Right lobe of liver (tissue), 6 donors: ENCODE results near the gene TWIST2. TPM values are rescaled to one million over a fixed set of nuclear protein-coding genes. Genes with fewer than 3 reads are reported as not detected.

Experiments used
- ATAC-seq, 4 donors: fragments of 200-7000 bp; cut with Tn5 transposase; one replicate each; pipeline ENCODE4 v1.9.1; 2020; ENCODE audit warnings: mild to moderate bottlenecking in 4 of 4, moderate library complexity in 4 of 4
- DNase-seq, 3 donors: peaks; one replicate each; pipeline ENCODE4 v3.0.0-alpha.2; 2020
- H3K27ac ChIP-seq, 3 donors: fragments of 200-600 bp; one replicate each; pipeline ENCODE4 v1.8.0; 2022
- H3K27me3 ChIP-seq, 2 donors: fragments of 200-600 bp; one replicate each; pipeline ENCODE4 v1.8.0; 2022
- H3K36me3 ChIP-seq, 4 donors: fragments of 200-600 bp; sonication (generic) in 1 of 4; one replicate each; pipeline versions ENCODE4 v1.5.1 to v1.8.0; 2017 to 2022; ENCODE audit warnings: control low read depth in 1 of 4
- H3K4me1 ChIP-seq, 4 donors: fragments of 200-600 bp; sonication (generic) in 1 of 4; one replicate each; pipeline versions ENCODE4 v1.5.1 to v1.8.0; 2017 to 2022; ENCODE audit warnings: control low read depth in 1 of 4
- H3K4me3 ChIP-seq, 3 donors: fragments of 200-600 bp; one replicate each; pipeline ENCODE4 v1.8.0; 2022
- H3K9me3 ChIP-seq, 4 donors: fragments of 200-600 bp; sonication (generic) in 1 of 4; one replicate each; pipeline versions ENCODE4 v1.5.1 to v1.8.0; 2017 to 2022; ENCODE audit warnings: control low read depth in 1 of 4
- CTCF ChIP-seq, 4 donors: fragments of 200-600 bp in 3 of 4; fragments of 450-650 bp in 1 of 4; IDR thresholded peaks; one replicate each; pipeline versions ENCODE4 v1.5.1 to v1.8.0; 2016 to 2022; ENCODE audit warnings: antibody characterized with exemption in 4 of 4, mild to moderate bottlenecking in 2 of 4
- POLR2A ChIP-seq: fragments of 450-650 bp; IDR thresholded peaks from one replicate; pipeline ENCODE4 v1.6.1; 2017; ENCODE audit warnings: antibody characterized with exemption, mild to moderate bottlenecking
- WGBS: methylation state at CpG from one replicate; pipeline ENCODE4 v1.1.6; 2018; ENCODE audit warnings: low coverage, low lambda C conversion rate; ENCODE audit not compliant: insufficient coverage; ENCODE audit errors: missing lambda C conversion rate; 5-methylcytosine and 5-hydroxymethylcytosine counted together
- intact Hi-C, 2 donors: fragments of 100-400 bp; cut with DNase I; formaldehyde crosslinking; loops; one replicate each; pipeline versions ENCODE4 v1.11.2 to v1.14.1; 2022
- total RNA-seq, 6 experiments: library from RNA; depleted of rRNA in 2 of 6; stranded (reverse); fragments of >200 nt in 2 of 6; fragmentation: NEBNext Ultra II Directional in 3 of 6; extraction: Animal tissue kit (Norgen Biotek cat#: 25700) in 3 of 6; gene quantifications; one replicate each; pipeline versions ENCODE4 v1.1.0 to v1.2.4, GENCODE V29; 2016 to 2023
- donor health status: DM: no; HTN: yes; CAD: no.
- donor health status: DM: no; HTN: no; CAD: no.
- donor health status: DM: no; HTN: no; CAD: no.
- donor health status: DM: no; HTN: yes; CAD: no.
- donor health status: DM: no; HTN: yes; CAD: no.

Gene TWIST2
- total RNA-seq, 6 experiments from 2014 or later, result 0.15 to 0.56 (median 0.18) TPM; not detected in 3

GRCh38 chr2:238901461-238902057, 53.7 kb downstream of the TWIST2 start:
- intact Hi-C loops, result no loop called here
- H3K9me3 ChIP-seq, result no peaks in the 10 kb centered on the region
- peak in 1 of 3 donors; percentile 41 for DNase-seq
- 78% methylated on average over 7 of the region's 14 CpGs for WGBS
- no peak for TF ChIP-seq POLR2A
- TF ChIP-seq CTCF (IDR thresholded peaks at IDR 0.05), result no peak
- H3K27me3 ChIP-seq, result no peaks in the 10 kb centered on the region
- ATAC-seq, result no peak
- H3K4me1 ChIP-seq, result no peaks in the 10 kb centered on the region
- no peaks in the 10 kb centered on the region for H3K36me3 ChIP-seq
- H3K4me3 ChIP-seq, result no peak overlapping the region
- H3K27ac ChIP-seq, result no peak overlapping the region

- ATAC-seq (no peak), DNase-seq (no peak)
- TF ChIP-seq POLR2A (no peak), CTCF (IDR thresholded peaks at IDR 0.05) (no peak)
- Histone ChIP-seq H3K4me1 (no peaks in the 10 kb centered on the region), H3K36me3 (no peaks in the 10 kb centered on the region), H3K27ac (no peak overlapping the region), H3K27me3 (no peaks in the 10 kb centered on the region), H3K4me3 (no peak overlapping the region), H3K9me3 (no peaks in the 10 kb centered on the region)
- WGBS, result 57% methylated on average over 2 of the region's 2 CpGs
- intact Hi-C loops, result no loop called here
Measured at GRCh38 chr2:238902285-238902684, 54.4 kb downstream of the TWIST2 start.

GRCh38 chr2:238903141-238903540, 55.3 kb downstream of the TWIST2 start:
- intact Hi-C loops, result no loop called here
- Histone ChIP-seq H3K27me3 (no peaks in the 10 kb centered on the region), H3K9me3 (no peaks in the 10 kb centered on the region), H3K4me1 (no peaks in the 10 kb centered on the region), H3K27ac (no peak overlapping the region), H3K4me3 (no peak overlapping the region), H3K36me3 (no peaks in the 10 kb centered on the region)
- WGBS, result 100% methylated on average over 2 of the region's 2 CpGs
- ATAC-seq, result no peak
- no peak for TF ChIP-seq POLR2A
- TF ChIP-seq CTCF (IDR thresholded peaks at IDR 0.05), result no peak
- no peak for DNase-seq

- DNase-seq, result no peak
- 73% methylated on average over 3 of the region's 3 CpGs for WGBS
- Histone ChIP-seq H3K27ac (no peak overlapping the region), H3K36me3 (no peaks in the 10 kb centered on the region), H3K4me3 (no peak overlapping the region), H3K4me1 (no peaks in the 10 kb centered on the region), H3K27me3 (no peaks in the 10 kb centered on the region), H3K9me3 (no peaks in the 10 kb centered on the region)
- TF ChIP-seq POLR2A, result no peak
- TF ChIP-seq CTCF (IDR thresholded peaks at IDR 0.05), result no peak
- intact Hi-C loops, result no loop called here
- no peak for ATAC-seq
Measured at GRCh38 chr2:238904177-238904576, 56.3 kb downstream of the TWIST2 start.

- DNase-seq (no peak), ATAC-seq (no peak)
- H3K4me3 ChIP-seq, result no peak overlapping the region
- H3K27ac ChIP-seq, result no peak overlapping the region
- H3K36me3 ChIP-seq, result no peaks in the 10 kb centered on the region
- no peaks in the 10 kb centered on the region for H3K27me3 ChIP-seq
- no peaks in the 10 kb centered on the region for H3K9me3 ChIP-seq
- no peak for TF ChIP-seq POLR2A
- no peak for TF ChIP-seq CTCF (IDR thresholded peaks at IDR 0.05)
- H3K4me1 ChIP-seq, result no peaks in the 10 kb centered on the region
- intact Hi-C loops, result no loop called here
- WGBS, result 76% methylated on average over 2 of the region's 3 CpGs
Measured at GRCh38 chr2:238904716-238905115, 56.8 kb downstream of the TWIST2 start.
